Activated effector memory CD4-positive, alpha-beta T cell treated with Interleukin-2 at 50 U/mL for 16 hours (primary cell): ENCODE results near the gene MLST8.
"Not testable (repeated sequence)": the region's sequence is repeated elsewhere in the genome, so short reads cannot be mapped to it uniquely, and the experiment has no call there.

Experiments
- DNase-seq: peaks from one replicate; pipeline ENCODE4 v3.0.0-alpha.2; 2020

MLST8 gene

GRCh38 chr16:2191446-2191706 lies 13.9 kb upstream of the MLST8 start:
- no peak for DNase-seq

GRCh38 chr16:2194166-2194834 lies 11.0 kb upstream of the MLST8 start:
- no peak for DNase-seq

- DNase-seq = peak; percentile 34
Observed at GRCh38 chr16:2194852-2195321, 10.4 kb upstream of the MLST8 start.

- no peak for DNase-seq
Observed at GRCh38 chr16:2195322-2196161, 9.7 kb upstream of the MLST8 start.

- DNase-seq = no peak
Observed at GRCh38 chr16:2196162-2196980, 8.9 kb upstream of the MLST8 start, which contains the start of gene CASKIN1. TSS of gene CASKIN1 (minus strand) at chr16:2196605. CDS start at chr16:2196432, 173 bp downstream.

GRCh38 chr16:2196981-2197511 lies 8.2 kb upstream of the MLST8 start:
- DNase-seq = no peak

GRCh38 chr16:2197765-2198164 lies 7.5 kb upstream of the MLST8 start:
- no peak for DNase-seq

GRCh38 chr16:2198283-2198682 lies 7.0 kb upstream of the MLST8 start:
- no peak for DNase-seq

- no peak for DNase-seq
Observed at GRCh38 chr16:2199095-2199494, 6.2 kb upstream of the MLST8 start.

GRCh38 chr16:2199621-2200139 lies 5.6 kb upstream of the MLST8 start:
- no peak for DNase-seq

GRCh38 chr16:2200313-2200712 lies 4.9 kb upstream of the MLST8 start:
- no peak for DNase-seq

- DNase-seq = not testable (repeated sequence)
Observed at GRCh38 chr16:2203119-2203688, 2.0 kb upstream of the MLST8 start.

GRCh38 chr16:2204416-2205103 lies 694 bp upstream of the MLST8 start:
- DNase-seq = no peak

GRCh38 chr16:2205967-2206313 lies 686 bp downstream of the MLST8 start:
- DNase-seq = no peak

GRCh38 chr16:2206420-2206779 lies 1.1 kb downstream of the MLST8 start:
- DNase-seq = no peak

GRCh38 chr16:2206780-2207433 lies 1.7 kb downstream of the MLST8 start:
- DNase-seq = no peak

GRCh38 chr16:2207872-2208271 lies 2.6 kb downstream of the MLST8 start:
- no peak for DNase-seq

- no peak for DNase-seq
Observed at GRCh38 chr16:2208308-2208707, 3.1 kb downstream of the MLST8 start.

- no peak for DNase-seq
Observed at GRCh38 chr16:2208772-2209171, 3.5 kb downstream of the MLST8 start.

GRCh38 chr16:2209258-2210008 lies 4.2 kb downstream of the MLST8 start:
- DNase-seq = no peak

GRCh38 chr16:2210009-2210332 lies 4.7 kb downstream of the MLST8 start:
- DNase-seq = no peak
